DOHH2 (cell line): ENCODE results near the gene FGF10.

Source experiments
- H3F3A ChIP-seq: fragments of 200-600 bp; sonication (generic), shearing (Covaris generic); 2 replicates; pipeline ENCODE4 v1.6.0; 2016; ENCODE audit warnings: antibody characterized with exemption, mild to moderate bottlenecking; ENCODE audit not compliant: control insufficient read depth, insufficient read depth
- H3K27ac ChIP-seq: fragments of 200-600 bp; sonication (generic); 2 replicates; pipeline ENCODE4 v1.5.1; 2014; ENCODE audit warnings: low read depth, mild to moderate bottlenecking, low read length, moderate library complexity
- H3K27me3 ChIP-seq: fragments of 200-600 bp; sonication (generic); 2 replicates; pipeline ENCODE4 v1.6.1; 2014; ENCODE audit warnings: mild to moderate bottlenecking, low read length, mixed read lengths; ENCODE audit not compliant: control insufficient read depth
- H3K36me3 ChIP-seq: fragments of 200-600 bp; sonication (generic); 2 replicates; pipeline ENCODE4 v1.6.1; 2014; ENCODE audit warnings: mild to moderate bottlenecking, low read length, moderate library complexity, mixed read lengths; ENCODE audit not compliant: control insufficient read depth
- H3K4me1 ChIP-seq: fragments of 200-600 bp; sonication (generic); 2 replicates; pipeline ENCODE4 v1.6.1; 2014; ENCODE audit warnings: mild to moderate bottlenecking, low read length, mixed read lengths; ENCODE audit not compliant: control insufficient read depth
- H3K4me2 ChIP-seq: fragments of 200-600 bp; sonication (generic); 2 replicates; pipeline ENCODE4 v1.6.0; 2014; ENCODE audit warnings: mild to moderate bottlenecking, low read length, moderate library complexity
- H3K4me3 ChIP-seq: fragments of 200-600 bp; sonication (generic); 2 replicates; pipeline ENCODE4 v1.5.1; 2014; ENCODE audit warnings: mild to moderate bottlenecking, low read length, mixed read lengths
- H3K79me2 ChIP-seq: fragments of 200-600 bp; sonication (generic); 2 replicates; pipeline ENCODE4 v1.6.1; 2014; ENCODE audit warnings: mild to moderate bottlenecking, low read length, mixed read lengths; ENCODE audit not compliant: control insufficient read depth
- H3K9me2 ChIP-seq: fragments of 200-600 bp; sonication (generic); replicated peaks from 2 replicates; pipeline ENCODE4 v1.6.1; 2014; ENCODE audit warnings: mild to moderate bottlenecking, low read length, mixed read lengths; ENCODE audit not compliant: control insufficient read depth
- H3K9me3 ChIP-seq: fragments of 200-600 bp; sonication (generic); 2 replicates; pipeline ENCODE4 v1.6.1; 2014; ENCODE audit warnings: antibody characterized with exemption, low read length, mixed read lengths; ENCODE audit not compliant: control insufficient read depth, insufficient read depth
- H4K20me1 ChIP-seq: fragments of 200-600 bp; sonication (generic); 2 replicates; pipeline ENCODE4 v1.6.0; 2014; ENCODE audit warnings: low read depth, mild to moderate bottlenecking, antibody characterized with exemption, low read length, moderate library complexity; ENCODE audit not compliant: control insufficient read depth, insufficient read depth
- EZH2phosphoT487 ChIP-seq: fragments of 200-600 bp; sonication (generic); IDR thresholded peaks from 2 replicates; pipeline ENCODE4 v1.6.1; 2017; ENCODE audit warnings: borderline replicate concordance, mild to moderate bottlenecking, antibody characterized with exemption, low read length, moderate library complexity, mixed read lengths
- TF ChIP-seq, protein P1 (sequence below): fragments of 200-600 bp; sonication (generic); IDR thresholded peaks from one replicate; pipeline ENCODE4 v1.5.1; 2014; ENCODE audit warnings: antibody characterized with exemption, mild to moderate bottlenecking, low read depth, low read length; ENCODE audit not compliant: poor library complexity, severe bottlenecking

Gene FGF10

DNA sequence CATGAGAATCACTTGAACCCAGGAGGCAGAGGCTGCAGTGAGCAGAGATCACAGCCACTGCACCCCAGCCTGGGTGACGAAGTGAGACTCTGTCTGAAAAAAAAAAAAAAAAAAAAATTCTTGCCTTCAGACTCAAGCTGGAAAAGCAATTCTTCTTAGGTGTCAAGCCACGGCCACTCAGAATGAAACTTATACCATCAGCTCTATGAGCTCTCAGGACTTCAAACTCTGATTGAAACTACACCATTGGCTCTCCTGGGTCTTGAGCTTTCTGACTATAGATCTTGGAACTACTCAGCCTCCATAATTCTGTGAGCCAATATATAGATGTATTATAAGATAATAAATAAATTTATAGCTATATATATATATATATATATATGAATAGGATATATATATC, 12.9 kb upstream of the FGF10 start:
- H3K4me1 ChIP-seq: no peaks in the 10 kb centered on the region
- TF ChIP-seq EZH2phosphoT487: no peak
- TF ChIP-seq, protein P1, sequence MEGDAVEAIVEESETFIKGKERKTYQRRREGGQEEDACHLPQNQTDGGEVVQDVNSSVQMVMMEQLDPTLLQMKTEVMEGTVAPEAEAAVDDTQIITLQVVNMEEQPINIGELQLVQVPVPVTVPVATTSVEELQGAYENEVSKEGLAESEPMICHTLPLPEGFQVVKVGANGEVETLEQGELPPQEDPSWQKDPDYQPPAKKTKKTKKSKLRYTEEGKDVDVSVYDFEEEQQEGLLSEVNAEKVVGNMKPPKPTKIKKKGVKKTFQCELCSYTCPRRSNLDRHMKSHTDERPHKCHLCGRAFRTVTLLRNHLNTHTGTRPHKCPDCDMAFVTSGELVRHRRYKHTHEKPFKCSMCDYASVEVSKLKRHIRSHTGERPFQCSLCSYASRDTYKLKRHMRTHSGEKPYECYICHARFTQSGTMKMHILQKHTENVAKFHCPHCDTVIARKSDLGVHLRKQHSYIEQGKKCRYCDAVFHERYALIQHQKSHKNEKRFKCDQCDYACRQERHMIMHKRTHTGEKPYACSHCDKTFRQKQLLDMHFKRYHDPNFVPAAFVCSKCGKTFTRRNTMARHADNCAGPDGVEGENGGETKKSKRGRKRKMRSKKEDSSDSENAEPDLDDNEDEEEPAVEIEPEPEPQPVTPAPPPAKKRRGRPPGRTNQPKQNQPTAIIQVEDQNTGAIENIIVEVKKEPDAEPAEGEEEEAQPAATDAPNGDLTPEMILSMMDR: no peak

DNA sequence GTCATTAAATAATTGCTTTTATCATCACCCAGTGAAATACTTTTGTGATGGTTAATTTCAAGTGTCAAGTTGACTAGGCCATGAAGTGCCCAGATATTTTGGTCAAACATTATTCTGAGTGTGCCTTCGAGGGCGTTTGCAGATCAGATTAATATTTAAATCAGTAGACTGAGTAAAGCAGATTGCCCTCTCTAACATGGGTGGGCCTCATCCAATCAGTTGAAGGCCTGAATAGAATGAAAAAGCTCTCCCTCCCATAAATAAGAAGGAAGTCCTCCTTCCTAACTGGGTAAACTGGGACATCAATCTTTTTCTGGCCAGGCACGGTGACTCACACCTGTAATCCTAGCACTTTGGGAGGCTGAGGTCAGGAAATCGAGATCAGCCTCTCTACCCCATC, 12.4 kb upstream of the FGF10 start:
- Histone ChIP-seq H3K4me1 (no peaks in the 10 kb centered on the region), H4K20me1 (no peaks in the 10 kb centered on the region), H3K9me3 (no peaks in the 10 kb centered on the region), H3K4me3 (no peak overlapping the region), H3K27me3 (no peaks in the 10 kb centered on the region), H3K27ac (no peak overlapping the region), H3K79me2 (no peaks in the 10 kb centered on the region), H3K9me2 (no peaks in the 10 kb centered on the region), H3K4me2 (no peak overlapping the region), H3K36me3 (no peaks in the 10 kb centered on the region), H3F3A (no peaks in the 10 kb centered on the region)
- TF ChIP-seq, protein P1: no peak
- no peak for TF ChIP-seq EZH2phosphoT487

More for the DNA sequence above, 12.9 kb upstream of the FGF10 start:
- Histone ChIP-seq H3K9me3 (no peaks in the 10 kb centered on the region), H3F3A (no peaks in the 10 kb centered on the region), H3K27ac (no peak overlapping the region), H4K20me1 (no peaks in the 10 kb centered on the region), H3K27me3 (no peaks in the 10 kb centered on the region), H3K36me3 (no peaks in the 10 kb centered on the region), H3K9me2 (no peaks in the 10 kb centered on the region), H3K79me2 (no peaks in the 10 kb centered on the region), H3K4me3 (no peak overlapping the region), H3K4me2 (no peak overlapping the region)

DNA sequence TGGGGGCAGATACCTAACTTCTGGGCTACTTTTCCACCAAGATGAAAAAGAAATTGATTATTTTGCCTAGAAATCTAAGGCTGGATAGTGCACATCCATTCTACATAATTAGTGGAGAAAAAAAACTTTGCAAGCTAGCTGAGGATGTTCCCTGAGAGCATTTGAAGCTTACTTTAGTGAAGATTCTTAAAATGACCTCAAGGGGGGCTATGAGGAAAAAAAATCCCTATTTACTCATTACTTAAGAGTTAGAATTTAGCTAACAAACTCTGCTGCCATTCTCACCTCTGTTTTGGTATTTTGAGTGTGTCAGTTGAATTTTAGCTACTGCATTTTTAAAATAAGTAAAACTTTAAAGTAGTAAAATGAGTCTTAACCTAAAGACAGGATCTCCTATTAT, 9.2 kb upstream of the FGF10 start:
- no peaks in the 10 kb centered on the region for H3K79me2 ChIP-seq
- TF ChIP-seq EZH2phosphoT487: no peak
- TF ChIP-seq, protein P1: no peak
- H3K9me3 ChIP-seq: no peaks in the 10 kb centered on the region
- H3K36me3 ChIP-seq: no peaks in the 10 kb centered on the region
- no peaks in the 10 kb centered on the region for H3K4me1 ChIP-seq
- no peaks in the 10 kb centered on the region for H3K27me3 ChIP-seq
- H3K4me2 ChIP-seq: no peak overlapping the region
- H4K20me1 ChIP-seq: no peaks in the 10 kb centered on the region
- no peak overlapping the region for H3K4me3 ChIP-seq
- H3K27ac ChIP-seq: no peak overlapping the region
- no peaks in the 10 kb centered on the region for H3K9me2 ChIP-seq
- no peaks in the 10 kb centered on the region for H3F3A ChIP-seq

DNA sequence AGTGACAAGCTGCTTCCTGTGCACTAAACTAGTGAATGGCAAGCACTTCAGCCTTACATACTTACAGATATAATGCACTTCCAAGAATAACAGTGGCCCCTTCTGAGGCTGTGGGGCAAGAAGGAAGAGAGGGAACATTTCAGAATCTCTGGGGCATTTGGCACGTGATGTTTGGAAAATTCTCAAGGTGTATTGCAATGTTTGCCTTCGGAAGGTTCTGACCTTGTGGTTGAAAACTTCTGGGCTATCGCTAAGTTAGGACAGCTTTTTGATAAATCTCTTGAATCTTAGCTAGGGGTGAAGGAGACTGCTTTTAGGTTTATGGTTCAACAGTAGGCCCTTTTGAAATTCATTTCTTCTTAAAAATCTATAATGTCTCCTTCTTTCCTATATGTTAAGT, 7.1 kb upstream of the FGF10 start:
- Histone ChIP-seq H3K9me3 (no peaks in the 10 kb centered on the region), H3K4me3 (no peak overlapping the region), H4K20me1 (no peaks in the 10 kb centered on the region), H3K79me2 (no peaks in the 10 kb centered on the region), H3K4me2 (no peak overlapping the region), H3K27ac (no peak overlapping the region), H3K27me3 (no peaks in the 10 kb centered on the region; the same call in 1 of the 2 replicates), H3K4me1 (no peaks in the 10 kb centered on the region), H3K36me3 (no peaks in the 10 kb centered on the region), H3K9me2 (no peaks in the 10 kb centered on the region), H3F3A (no peaks in the 10 kb centered on the region)
- TF ChIP-seq, protein P1: no peak
- TF ChIP-seq EZH2phosphoT487: no peak
